Loucy (cell line): ENCODE measurements around the gene FAM117B.

Experiments
- CTCF ChIP-seq: fragments of 200-600 bp; sonication (generic); conservative IDR thresholded peaks from 2 replicates; pipeline ENCODE4 v1.5.1; 2014; ENCODE audit warnings: mild to moderate bottlenecking, antibody characterized with exemption, low read length
- EZH2phosphoT487 ChIP-seq: fragments of 200-600 bp; IDR thresholded peaks from 2 replicates; pipeline ENCODE4 v1.6.1; 2018; ENCODE audit warnings: antibody characterized with exemption, mild to moderate bottlenecking, moderate library complexity, borderline replicate concordance

GRCh38 chr2:202815548-202816360 is 181.0 kb downstream of the FAM117B start:
- no peak for TF ChIP-seq CTCF
- no peak for TF ChIP-seq EZH2phosphoT487
